ENCODE measurements around the gene PIEZO1.

Gene PIEZO1

DNA sequence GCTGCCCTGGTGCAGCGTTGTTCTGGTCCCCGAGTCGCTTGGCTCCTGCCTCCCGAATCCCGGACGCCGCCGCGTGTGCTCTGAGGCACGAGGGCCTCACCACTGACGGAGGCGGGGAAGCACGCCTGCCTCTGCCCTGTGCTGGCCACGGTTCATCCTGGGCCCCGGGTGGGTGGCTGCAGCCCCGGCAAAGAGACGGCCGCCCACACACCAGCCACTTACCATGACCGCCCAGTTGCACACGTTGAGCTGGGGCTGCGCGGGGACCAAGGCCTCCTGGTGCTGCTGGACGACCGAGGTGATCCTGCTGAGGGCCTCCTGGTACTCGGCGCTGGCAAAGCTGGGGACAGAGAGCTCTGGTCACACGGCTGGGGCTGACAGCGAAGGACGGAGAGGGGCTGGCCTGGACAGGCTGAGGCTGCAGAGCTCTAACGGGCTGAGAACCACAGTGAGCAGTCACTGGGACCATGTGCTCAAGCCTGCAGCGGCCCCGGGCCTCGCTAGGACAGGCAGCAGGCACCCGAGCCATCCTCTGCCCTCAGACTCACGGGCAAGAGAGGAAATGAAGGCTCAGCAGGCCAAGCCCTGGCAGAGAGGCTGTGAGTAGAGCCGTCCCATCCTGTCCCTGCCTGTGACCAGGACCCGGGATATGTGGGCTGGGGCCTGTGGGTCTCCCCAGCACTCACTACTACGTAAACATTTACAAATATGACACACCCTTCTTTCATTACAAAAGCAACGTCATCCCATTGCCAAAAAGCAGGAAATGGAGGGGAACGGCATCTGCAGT lies 33.0 kb upstream of the PIEZO1 start:
- DNase-seq (ENCODE audit: low spot score), result no peak

DNA sequence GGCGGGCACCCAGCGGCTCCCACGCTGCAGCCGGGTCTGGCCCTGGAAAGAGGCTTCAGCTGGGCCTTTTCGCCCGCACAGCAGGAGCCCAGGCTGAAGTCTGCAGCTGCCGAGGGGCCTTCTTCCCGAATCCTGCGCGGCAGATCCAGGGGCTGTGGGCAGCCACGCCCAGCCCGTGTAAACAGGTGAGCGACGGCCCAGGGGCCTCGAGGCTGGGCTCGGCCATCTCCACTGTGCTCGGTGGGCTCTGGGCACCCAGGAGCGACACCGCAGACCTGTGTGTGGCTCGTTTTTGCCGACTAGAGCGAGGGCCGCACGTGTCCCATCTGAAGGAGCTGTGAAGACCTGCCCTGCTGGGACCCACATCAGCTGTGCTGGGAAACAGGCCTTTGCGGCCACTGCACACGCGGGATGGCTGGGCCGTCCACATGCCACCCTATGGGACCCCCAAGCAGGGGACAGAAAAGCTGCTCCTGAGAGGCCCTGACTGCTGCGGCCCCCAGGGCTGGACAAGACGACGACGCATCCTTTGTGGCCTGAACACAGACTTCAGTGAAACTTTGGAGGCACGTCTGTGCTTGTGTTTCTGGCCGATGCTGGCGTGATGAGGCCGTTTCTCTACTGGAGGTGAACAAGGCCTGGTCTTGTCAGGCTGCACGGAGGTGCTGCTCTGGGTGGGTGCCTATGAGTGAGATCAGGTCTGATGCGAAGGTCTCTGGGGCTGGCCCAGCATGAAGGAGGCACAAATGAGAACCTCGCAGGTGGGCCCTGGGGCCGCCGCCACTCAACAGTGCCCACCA lies 31.9 kb upstream of the PIEZO1 start:
- DNase-seq (ENCODE audit: low spot score), result no peak

DNA sequence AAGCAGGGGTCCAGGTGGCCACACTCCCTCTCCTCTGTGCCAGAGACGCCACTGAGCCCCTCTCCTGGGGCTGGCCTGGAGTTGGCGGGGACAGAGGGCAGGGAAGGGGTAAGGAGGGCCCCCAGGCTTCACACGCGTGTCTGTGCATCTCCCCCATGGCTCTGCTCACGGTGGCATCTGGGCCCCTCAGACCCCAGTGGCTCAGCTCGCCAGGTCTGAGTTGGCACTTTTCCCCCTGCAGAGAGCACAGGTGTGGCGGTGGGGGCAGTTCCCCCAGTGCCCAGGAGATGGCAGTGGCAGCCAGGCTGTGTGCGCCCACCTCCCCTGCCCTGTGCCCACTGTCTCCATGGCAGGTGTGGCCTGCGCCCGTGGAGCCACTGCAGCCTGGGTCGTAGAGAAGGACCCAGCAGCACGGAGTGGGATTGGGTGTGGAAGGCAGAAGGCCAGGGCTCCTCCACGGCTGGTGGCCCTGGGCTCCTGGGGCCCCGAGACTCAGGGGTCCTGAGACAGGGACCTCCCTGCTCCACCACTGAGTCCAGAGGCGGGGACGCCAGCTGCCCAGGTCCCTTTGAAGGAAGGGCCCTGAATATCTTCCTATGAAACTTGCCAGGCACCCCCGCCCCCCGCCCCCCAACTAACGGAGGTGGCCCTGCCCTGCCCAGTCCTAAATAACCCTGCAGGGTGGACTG lies 31.0 kb upstream of the PIEZO1 start:
- DNase-seq (ENCODE audit: low spot score), result peak; percentile 35

DNA sequence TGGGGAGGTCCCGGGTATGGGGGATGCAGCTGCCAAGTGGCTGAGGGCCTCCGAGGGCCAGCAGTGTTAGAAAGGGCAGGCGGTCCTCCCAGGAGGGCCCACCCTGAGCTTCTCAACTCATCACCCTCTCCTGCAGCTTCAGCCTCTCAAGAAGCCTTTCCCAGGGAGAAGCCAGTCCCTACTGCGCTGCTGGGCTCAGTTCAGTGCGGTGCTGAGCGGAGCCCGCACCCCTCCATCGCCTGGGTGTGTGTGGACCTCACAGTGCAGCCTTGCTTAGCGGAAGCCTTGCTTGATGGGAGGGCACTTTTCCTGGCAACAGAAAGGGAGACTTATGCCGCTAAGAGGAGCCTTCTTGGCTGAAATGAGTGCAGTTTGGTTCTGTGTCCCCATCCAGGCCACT lies 30.2 kb upstream of the PIEZO1 start:
- no peak for DNase-seq (ENCODE audit: low spot score)

DNA sequence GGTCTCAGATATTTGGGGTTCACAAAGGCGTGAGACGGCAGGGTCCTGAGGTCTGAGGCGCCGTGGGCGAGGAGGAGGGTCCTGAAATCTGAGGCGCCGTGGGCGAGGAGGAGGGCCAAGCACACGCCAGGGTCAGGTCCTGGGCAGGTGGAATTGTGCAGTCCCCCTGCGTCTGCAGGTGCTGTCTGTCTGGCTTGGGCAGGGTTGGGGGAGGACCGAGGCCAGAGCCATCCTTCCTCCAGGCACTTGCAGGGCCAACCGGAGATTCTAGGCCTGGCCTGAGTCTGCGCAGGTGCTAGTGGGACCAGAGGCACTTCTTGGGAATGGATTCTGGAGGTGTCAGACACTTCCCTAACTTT lies 29.1 kb upstream of the PIEZO1 start:
- no peak for DNase-seq (ENCODE audit: low spot score)

DNA sequence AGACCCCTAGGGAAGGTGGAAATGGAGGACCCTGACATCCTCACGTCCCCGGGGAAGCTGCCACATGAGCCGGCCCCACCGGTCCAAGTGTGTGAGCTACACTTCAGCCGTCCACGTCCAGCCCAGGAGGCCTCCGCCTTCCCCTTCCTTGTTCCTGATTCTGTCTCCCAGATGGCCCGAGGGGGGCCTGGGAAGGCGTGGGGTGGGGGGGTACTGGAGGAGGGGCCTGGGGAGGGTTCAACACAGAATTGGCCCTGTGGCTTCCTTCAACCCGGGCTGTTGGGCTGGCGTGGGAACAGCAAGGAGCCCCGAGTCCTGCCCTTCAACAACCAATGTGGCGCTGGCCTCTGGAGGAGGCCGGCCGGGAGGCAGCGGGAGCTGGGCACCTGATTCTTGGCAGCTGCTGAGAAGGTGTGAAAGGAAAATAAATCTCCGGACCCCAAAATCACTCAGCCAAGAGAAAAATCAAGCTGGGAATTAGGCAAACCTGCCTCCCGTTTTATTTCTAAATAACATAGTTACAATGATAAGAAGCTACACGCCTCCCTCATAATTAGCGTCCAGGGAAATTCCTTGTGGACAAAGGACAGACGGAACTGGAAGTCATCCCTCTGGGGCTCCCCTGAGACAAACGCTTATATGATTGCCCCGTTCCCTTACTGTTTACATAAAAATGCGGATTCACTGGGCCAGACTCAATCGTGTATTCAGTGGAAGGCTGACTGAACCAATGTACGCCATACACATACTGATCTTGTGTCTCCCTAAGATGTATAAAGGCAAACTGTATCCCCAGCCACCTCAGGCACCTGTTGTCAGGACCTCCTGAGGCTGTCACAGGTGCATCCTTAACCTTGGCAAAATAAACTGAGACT lies 28.5 kb upstream of the PIEZO1 start:
- DNase-seq (ENCODE audit: low spot score), result no peak

DNA sequence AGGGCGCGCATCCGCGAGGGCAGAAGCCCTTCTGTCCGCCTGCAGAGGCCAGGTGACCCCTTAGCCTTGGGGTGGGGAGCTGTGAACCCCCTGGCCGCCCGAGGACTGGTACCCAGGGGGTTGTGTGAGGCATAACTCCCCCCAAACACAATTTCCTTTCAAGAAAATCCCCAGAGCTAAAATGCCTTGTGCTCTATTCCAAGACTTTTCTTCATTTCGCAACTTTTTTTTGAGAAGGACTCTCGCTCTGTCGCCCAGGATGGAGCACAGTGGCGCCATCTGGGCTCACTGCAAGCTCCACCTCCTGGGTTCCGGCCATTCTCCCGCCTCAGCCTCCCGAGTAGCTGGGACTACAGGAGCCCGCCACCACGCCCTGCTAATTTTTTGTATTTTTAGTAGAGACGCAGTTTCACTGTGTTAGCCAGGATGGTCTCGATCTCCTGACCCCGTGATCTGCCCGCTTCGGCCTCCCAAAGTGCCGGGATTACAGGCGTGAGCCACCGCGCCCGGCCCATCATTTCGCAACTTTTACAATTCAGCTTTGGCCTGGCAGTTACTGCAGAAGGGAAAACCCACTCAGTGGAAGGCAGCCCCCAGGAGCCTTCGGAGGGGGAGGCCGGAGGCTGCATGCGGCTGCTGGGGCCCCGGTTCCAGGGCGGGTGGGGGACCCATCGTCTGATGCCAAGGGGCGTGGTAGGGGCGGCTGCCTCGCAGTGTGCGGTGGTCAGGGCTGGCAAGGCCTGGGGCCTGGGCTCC lies 27.7 kb upstream of the PIEZO1 start:
- DNase-seq (ENCODE audit: low spot score), result no peak

DNA sequence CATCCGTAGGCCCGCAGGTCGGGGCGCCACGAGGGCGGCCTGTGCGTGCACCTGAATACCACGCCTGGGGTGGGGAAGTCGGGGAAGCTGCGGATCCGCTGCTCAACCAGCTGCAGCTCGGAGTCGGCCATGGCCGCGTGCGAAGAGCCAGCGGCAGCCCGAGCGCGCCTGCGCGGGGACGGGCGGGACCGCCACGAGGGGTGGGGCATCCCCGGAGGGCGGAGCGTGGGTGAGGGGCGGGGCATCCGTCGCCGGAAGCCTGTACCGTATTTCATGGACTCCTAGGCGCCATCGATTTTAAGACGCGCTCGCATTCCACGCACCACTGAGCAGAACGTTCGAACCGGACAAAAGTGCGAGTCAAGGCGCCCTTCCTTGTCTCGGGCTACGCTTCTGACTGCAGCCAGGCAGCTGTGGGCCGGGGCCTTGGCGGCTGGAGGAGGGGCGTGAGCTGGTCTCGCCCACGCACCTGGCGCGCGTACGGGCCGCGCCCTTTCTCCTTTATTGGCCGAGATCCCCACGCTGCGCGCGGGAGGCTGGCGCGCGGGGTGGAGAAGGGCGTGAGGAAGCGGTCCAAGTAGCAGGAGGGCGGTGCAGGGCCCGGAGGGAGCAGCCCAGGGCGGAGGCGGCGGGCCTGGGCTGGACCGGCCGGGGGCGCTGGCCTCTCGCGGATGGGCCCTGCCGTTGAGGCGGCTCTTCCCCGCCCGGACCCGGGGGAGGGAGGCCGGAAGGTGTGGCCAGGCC lies 26.9 kb upstream of the PIEZO1 start, which contains the start of gene APRT:
APRT (minus strand) TSS at position 160 of the 744 bp plus-strand sequence; CDS start at position 131, 29 bp downstream.
- DNase-seq (ENCODE audit: low spot score), result peak; percentile 100

DNA sequence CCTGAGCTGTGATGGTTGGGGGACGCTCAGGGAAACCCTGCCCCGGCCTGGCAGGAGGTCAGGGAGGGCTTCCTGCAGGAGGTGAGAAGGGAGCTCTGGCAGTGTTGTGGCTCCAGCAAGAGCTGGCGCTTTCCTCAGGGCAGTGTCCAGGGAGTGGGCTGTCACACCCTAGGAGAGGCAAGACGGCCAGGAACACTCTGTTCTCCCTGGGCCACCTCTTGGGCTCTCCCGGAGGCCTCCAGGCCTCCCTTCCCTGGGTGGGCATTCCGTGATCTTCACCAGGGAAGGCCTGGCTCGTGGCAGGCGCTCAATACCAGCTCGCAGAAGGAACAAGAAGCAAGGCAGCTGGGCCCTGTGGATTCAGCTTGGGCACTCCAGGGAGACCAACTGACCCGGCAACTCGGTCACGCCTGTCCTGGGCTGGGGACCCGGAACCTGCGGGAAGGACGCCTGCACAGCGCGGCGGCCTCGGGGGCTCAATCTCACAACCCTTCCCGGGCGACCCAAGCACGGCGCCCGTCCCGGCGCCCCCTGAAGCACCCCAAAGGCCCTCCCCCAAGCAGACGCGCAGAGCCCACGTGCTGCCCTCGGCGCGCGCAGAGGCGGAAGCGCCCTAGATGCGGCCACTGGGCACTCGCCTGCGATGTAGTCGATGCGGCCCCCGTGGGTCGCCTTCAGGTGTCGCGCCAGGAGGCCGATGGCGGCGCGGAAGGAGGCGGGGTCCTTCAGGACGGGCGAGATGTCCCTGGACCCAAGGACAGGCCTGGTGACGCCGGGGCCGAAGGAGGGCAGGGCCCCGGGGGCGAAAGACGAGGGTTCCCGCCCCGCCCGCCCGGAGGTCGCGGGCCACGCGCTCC lies 26.1 kb upstream of the PIEZO1 start:
- DNase-seq (ENCODE audit: low spot score), result peak; percentile 89

DNA sequence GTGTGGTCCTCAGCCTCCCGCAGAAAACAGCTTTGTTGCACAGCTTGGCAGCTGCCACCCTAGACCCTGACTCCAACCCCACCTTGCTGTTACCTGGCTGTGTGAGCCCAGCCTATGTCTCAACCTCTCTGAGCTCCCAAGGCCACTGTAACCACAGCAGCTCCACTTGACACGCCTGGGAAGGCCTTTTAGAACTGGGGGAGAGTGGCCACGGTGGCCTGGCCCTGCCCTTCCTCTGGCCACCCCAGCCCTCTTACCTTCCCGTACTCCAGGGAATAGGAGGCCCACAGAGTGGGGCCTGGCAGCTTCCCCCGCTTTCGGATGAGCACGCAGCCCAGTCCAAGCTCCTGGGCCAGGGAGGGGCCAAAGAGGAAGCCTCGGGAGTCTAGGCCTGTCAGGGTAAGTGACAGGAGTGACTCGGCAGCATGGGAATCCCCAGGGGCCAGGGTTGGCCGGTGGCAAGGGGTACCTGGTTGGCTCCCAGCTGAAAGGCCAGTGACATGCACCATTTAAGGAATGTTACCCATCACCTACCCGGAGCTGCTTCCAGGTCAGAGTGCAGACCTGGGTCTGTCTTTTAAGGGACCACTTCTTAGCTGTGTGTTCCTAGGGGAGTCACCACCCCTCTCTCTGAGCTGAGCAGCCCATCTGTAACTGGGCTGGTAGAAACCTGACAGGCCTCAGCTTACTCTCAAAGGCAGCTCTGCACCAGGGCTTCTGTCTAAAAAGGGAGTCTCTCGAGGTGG lies 25.3 kb upstream of the PIEZO1 start:
- DNase-seq (ENCODE audit: low spot score), result no peak

DNA sequence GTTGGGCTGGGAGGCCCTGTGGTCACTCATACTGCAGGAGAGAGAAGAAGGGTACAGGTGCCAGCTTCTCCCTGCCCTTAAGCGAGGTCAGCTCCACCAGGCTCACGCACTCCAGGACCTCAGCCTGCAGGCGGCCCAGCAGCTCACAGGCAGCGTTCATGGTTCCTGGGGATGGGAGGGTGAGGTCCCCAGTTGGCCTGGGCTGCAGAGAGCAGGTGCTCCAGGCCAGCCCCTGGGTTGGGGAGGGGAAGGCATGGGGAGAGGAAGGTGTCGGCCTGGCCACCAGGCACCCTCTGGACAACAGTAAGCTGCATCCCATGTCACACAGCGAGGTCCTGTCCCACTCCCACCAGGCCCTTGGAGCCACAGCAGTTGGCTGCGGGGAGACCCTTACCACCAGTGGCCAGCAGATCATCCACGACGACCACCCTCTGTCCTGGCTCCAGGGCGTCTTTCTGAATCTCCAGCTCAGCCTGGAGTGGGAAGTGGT lies 24.7 kb upstream of the PIEZO1 start:
- DNase-seq (ENCODE audit: low spot score), result no peak

DNA sequence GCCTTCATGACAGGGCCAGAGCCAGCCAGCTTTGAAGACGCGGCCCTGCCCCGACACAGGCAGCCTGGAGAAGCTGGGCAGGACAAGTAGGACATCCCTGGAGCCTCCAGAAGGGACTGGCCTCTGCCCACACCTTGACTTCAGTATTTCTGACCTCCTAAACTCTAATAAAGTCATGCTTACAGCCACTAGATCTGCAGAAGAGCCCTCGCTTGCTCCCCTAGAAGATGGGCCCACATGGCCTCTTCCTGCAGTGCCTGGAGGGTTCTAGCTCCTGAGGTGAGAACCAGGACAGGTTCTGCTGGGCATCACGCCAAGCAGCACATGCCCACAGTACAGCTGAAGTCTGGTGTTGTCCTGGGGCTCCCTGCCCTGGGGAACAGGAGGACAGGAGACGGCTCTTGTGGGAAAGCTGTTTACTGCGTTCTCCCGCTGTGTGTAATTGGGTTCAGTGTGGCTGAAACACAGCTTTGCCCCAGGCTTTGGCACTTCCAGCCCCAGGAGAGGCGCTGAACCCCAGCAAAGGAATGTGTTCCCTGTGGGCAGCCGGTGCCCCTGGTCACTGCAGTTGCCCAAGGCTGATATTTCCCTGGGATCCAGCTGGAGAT lies 24.2 kb upstream of the PIEZO1 start:
- no peak for DNase-seq (ENCODE audit: low spot score)

DNA sequence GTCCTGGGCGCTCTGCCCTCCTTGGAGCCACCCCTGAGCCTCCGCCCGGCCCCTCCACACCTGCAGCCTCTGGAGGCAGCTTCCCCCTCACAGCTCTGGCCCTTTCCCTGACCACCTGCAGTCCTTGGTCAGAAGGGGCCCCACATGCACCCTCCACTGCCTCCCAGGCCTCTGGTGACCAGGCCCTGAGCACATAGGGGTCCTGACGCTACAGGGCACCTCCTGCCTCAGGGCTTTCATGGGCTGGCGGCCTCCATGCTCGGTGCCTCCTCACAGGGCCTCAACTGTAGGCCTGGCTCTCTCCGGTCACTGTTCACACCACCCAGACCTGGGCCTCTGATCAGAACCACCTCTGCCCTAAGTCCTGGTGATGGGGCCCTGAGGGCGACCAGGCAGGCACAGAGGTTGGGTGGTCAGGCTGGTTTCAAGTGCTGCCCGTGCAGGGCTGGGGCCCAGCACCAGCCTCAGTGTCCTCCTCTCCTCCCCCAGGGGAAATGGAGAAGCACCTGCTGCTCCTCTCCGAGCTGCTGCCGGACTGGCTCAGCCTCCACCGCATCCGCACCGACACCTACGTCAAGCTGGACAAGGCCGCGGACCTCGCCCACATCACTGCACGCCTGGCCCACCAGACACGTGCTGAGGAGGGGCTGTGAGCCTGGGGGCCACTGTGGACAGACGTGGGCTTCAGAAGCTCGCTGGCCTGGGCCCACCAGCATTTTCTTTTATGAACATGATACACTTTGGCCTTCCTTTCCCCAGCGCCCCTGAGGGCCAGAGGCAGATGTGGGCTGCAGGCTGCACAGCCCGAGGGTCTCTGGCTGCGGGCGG lies 22.8 kb upstream of the PIEZO1 start:
- no peak for DNase-seq (ENCODE audit: low spot score)

DNA sequence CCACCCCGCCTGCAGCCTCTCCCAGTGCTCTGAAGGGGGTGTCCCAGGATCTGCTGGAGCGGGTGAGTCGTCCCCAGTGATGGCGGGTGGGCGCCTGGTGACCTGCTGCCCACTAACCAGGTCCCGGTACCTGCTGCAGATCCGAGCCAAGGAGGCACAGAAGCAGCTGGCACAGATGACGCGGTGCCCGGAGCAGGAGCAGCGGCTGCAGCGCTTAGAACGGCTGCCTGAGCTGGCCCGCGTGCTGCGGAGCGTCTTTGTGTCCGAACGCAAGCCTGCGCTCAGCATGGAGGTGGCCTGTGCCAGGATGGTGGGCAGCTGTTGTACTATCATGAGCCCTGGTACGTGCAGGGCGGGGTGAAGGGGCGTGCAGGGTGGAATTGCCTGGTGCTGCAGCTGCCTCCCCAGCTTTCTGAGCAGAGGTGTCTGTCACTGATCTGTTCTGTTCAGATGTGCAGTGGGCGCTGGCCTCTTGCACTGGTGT lies 22.2 kb upstream of the PIEZO1 start:
- DNase-seq (ENCODE audit: low spot score), result no peak

DNA sequence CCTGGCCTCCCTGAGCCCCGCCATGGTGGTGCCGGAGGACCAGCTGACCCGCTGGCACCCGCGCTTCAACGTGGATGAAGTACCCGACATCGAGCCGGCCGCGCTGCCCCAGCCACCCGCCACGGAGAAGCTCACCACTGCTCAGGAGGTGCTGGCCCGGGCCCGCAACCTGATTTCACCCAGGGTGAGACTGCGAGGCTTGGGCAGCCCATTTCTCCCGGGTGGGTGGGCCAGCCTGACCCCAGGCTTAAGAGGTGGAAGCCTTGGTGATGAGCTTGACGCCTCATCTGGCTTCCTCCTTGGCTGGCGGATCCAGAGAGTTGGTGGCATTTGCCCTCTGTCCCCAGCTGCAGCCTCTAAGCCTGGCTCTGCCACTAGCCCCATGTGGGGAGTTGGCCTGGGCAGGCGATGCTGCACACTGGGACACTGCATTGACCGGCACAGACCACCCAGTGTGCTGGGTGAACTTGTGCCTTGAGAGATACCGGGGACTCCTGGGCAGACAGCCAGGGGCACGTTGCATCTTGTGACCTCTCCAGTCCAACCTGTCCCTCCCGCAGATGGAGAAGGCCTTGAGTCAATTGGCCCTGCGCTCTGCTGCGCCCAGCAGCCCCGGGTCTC lies 21.6 kb upstream of the PIEZO1 start:
- DNase-seq (ENCODE audit: low spot score), result no peak

DNA sequence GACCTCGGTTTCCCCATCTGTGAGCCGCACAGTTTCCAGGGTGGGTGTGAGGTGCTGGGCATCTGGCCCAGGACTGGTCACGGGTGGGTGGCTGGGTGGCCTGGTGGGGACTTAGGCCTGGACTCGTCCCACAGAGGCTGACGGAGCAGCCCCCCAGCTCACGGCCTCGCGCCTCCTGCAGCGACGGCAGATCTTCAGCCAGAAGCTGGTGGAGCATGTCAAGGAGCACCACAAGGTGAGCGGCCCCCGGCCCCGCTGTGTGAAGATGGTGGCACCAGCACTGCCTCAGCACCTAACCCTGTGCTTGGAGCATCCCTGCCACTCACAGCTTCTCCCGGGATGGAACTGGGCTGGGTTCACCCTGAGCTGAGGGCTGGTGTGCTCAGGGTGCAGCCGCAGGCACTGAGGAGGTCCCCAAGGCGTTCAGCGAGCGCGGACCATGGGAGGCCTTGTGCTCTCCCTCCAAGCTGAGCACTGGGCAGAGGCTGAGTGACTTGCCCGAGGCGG lies 20.9 kb upstream of the PIEZO1 start:
- no peak for DNase-seq (ENCODE audit: low spot score)
